SK-N-SH treated with all-trans-retinoic acid at 6 μM for 48 hours (cell line): ENCODE data around the gene CBX8.

Source experiments
- ESRRG ChIP-seq: fragments of 250-450 bp; sonication (Bioruptor Pico); IDR thresholded peaks from 2 replicates; pipeline ENCODE4 v1.6.1; 2021; ENCODE audit warnings: mild to moderate bottlenecking
- ISL1 ChIP-seq: fragments of 250-450 bp; sonication (Bioruptor Pico); IDR thresholded peaks from 2 replicates; pipeline ENCODE4 v2.1.2; 2022; ENCODE audit warnings: mild to moderate bottlenecking, moderate library complexity
- RARB ChIP-seq: fragments of 250-450 bp; sonication (Bioruptor Pico); IDR thresholded peaks from 2 replicates; pipeline ENCODE4 v1.8.0; 2021; ENCODE audit warnings: mild to moderate bottlenecking, moderate library complexity
- SNAI2 ChIP-seq: fragments of 250-450 bp; sonication (Bioruptor Pico); IDR thresholded peaks from 2 replicates; pipeline ENCODE4 v1.5.0; 2020; ENCODE audit warnings: mild to moderate bottlenecking, moderate library complexity
- TCF4 ChIP-seq: fragments of 250-450 bp; sonication (Bioruptor Pico); IDR thresholded peaks from 2 replicates; pipeline ENCODE4 v1.8.0; 2021; ENCODE audit warnings: mild to moderate bottlenecking, moderate library complexity, borderline replicate concordance
- TOX ChIP-seq: fragments of 250-450 bp; sonication (Bioruptor Pico); IDR thresholded peaks from 2 replicates; pipeline ENCODE4 v1.8.0; 2021; ENCODE audit warnings: mild to moderate bottlenecking, moderate library complexity, borderline replicate concordance
- TSHZ2 ChIP-seq: fragments of 250-450 bp; sonication (Bioruptor Pico); IDR thresholded peaks from 2 replicates; pipeline ENCODE4 v1.5.0; 2020; ENCODE audit warnings: mild to moderate bottlenecking, moderate library complexity
- ZC3H10 ChIP-seq: fragments of 250-450 bp; sonication (Bioruptor Pico); IDR thresholded peaks from 2 replicates; pipeline ENCODE4 v1.5.1; 2021; ENCODE audit warnings: mild to moderate bottlenecking, moderate library complexity
- ZFP30 ChIP-seq: fragments of 450-650 bp; formaldehyde crosslinking; IDR thresholded peaks from 2 replicates; pipeline ENCODE4 v1.5.0; 2022; ENCODE audit warnings: mild to moderate bottlenecking, moderate library complexity
- ZNF565 ChIP-seq: fragments of 450-650 bp; formaldehyde crosslinking; conservative IDR thresholded peaks from 2 replicates; pipeline ENCODE4 v1.5.0; 2020; ENCODE audit warnings: low read depth, mild to moderate bottlenecking, moderate library complexity
- TF ChIP-seq, protein P1 (sequence below): fragments of 250-450 bp; sonication (Bioruptor Pico); IDR thresholded peaks from 2 replicates; pipeline ENCODE4 v1.8.0; 2020; ENCODE audit warnings: mild to moderate bottlenecking, moderate library complexity, borderline replicate concordance
- TF ChIP-seq, protein P2 (sequence below): fragments of 250-450 bp; sonication (Bioruptor Pico); IDR thresholded peaks from 2 replicates; pipeline ENCODE4 v1.8.0; 2021; ENCODE audit warnings: low read depth, mild to moderate bottlenecking, moderate library complexity, borderline replicate concordance

- TF ChIP-seq, protein P1, sequence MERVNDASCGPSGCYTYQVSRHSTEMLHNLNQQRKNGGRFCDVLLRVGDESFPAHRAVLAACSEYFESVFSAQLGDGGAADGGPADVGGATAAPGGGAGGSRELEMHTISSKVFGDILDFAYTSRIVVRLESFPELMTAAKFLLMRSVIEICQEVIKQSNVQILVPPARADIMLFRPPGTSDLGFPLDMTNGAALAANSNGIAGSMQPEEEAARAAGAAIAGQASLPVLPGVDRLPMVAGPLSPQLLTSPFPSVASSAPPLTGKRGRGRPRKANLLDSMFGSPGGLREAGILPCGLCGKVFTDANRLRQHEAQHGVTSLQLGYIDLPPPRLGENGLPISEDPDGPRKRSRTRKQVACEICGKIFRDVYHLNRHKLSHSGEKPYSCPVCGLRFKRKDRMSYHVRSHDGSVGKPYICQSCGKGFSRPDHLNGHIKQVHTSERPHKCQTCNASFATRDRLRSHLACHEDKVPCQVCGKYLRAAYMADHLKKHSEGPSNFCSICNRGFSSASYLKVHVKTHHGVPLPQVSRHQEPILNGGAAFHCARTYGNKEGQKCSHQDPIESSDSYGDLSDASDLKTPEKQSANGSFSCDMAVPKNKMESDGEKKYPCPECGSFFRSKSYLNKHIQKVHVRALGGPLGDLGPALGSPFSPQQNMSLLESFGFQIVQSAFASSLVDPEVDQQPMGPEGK (CRISPR knock-in tag), result no peak
- TF ChIP-seq ESRRG (CRISPR knock-in tag), result no peak
- TF ChIP-seq RARB (CRISPR knock-in tag), result no peak
- TF ChIP-seq SNAI2, result no peak
- TF ChIP-seq, protein P2, sequence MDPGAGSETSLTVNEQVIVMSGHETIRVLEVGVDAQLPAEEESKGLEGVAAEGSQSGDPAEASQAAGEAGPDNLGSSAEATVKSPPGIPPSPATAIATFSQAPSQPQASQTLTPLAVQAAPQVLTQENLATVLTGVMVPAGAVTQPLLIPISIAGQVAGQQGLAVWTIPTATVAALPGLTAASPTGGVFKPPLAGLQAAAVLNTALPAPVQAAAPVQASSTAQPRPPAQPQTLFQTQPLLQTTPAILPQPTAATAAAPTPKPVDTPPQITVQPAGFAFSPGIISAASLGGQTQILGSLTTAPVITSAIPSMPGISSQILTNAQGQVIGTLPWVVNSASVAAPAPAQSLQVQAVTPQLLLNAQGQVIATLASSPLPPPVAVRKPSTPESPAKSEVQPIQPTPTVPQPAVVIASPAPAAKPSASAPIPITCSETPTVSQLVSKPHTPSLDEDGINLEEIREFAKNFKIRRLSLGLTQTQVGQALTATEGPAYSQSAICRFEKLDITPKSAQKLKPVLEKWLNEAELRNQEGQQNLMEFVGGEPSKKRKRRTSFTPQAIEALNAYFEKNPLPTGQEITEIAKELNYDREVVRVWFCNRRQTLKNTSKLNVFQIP, result no peak
- no peak for TF ChIP-seq TSHZ2
- no peak for TF ChIP-seq TCF4 (CRISPR knock-in tag)
- no peak for TF ChIP-seq ZNF565 (CRISPR knock-in tag)
- TF ChIP-seq TOX, result no peak
- no peak for TF ChIP-seq ISL1 (CRISPR knock-in tag)
- no peak for TF ChIP-seq ZC3H10 (CRISPR knock-in tag)
- TF ChIP-seq ZFP30 (CRISPR knock-in tag), result no peak
Measured at GRCh38 chr17:79795795-79796443, 958 bp downstream of the CBX8 start.
